Endodermal cell (in vitro differentiated cells): ENCODE results near the gene TLR9. TPM values are rescaled to one million over a fixed set of nuclear protein-coding genes. Genes with fewer than 3 reads are reported as not detected.

Experiments
- DNase-seq: peaks from one replicate; pipeline ENCODE4 v3.0.0-alpha.2; 2017
- H3K27ac ChIP-seq: 2 replicates; pipeline ENCODE4 v1.5.1; 2013; ENCODE audit warnings: mild to moderate bottlenecking, low read depth, low read length, moderate library complexity
- H3K27me3 ChIP-seq: 2 replicates; pipeline ENCODE4 v1.6.1; 2013; ENCODE audit warnings: mild to moderate bottlenecking, low read length, moderate library complexity; ENCODE audit not compliant: insufficient read depth, control insufficient read depth, poor library complexity, severe bottlenecking
- H3K36me3 ChIP-seq: 2 replicates; pipeline ENCODE4 v1.7.0; 2013; ENCODE audit warnings: mild to moderate bottlenecking, low read length, moderate library complexity; ENCODE audit not compliant: control insufficient read depth, insufficient read depth
- H3K4me1 ChIP-seq: one replicate; pipeline ENCODE4 v1.7.0; 2013; ENCODE audit warnings: low read length; ENCODE audit not compliant: control insufficient read depth, insufficient read depth
- H3K4me3 ChIP-seq: 2 replicates; pipeline ENCODE4 v1.5.1; 2013; ENCODE audit warnings: mild to moderate bottlenecking, low read length, moderate library complexity
- H3K9ac ChIP-seq: 2 replicates; pipeline ENCODE4 v1.6.1; 2013; ENCODE audit warnings: mild to moderate bottlenecking, low read length, moderate library complexity; ENCODE audit not compliant: poor library complexity, severe bottlenecking; ENCODE audit errors: extremely low read depth
- H3K9me3 ChIP-seq: 2 replicates; pipeline ENCODE4 v1.6.1; 2013; ENCODE audit warnings: mild to moderate bottlenecking, low read length, moderate library complexity; ENCODE audit not compliant: control insufficient read depth
- H3K27ac Mint-ChIP-seq: 2 replicates; pipeline ENCODE4 v1.8.0; 2020; ENCODE audit warnings: mixed read lengths
- H3K27me3 Mint-ChIP-seq: 2 replicates; pipeline ENCODE4 v1.8.0; 2021; ENCODE audit warnings: mild to moderate bottlenecking, mixed read lengths; ENCODE audit not compliant: insufficient read depth
- H3K36me3 Mint-ChIP-seq: 2 replicates; pipeline ENCODE4 v1.8.0; 2020; ENCODE audit warnings: low read depth, mixed read lengths
- H3K4me1 Mint-ChIP-seq: 2 replicates; pipeline ENCODE4 v1.8.0; 2020; ENCODE audit warnings: mixed read lengths
- H3K4me3 Mint-ChIP-seq: 2 replicates; pipeline ENCODE4 v1.8.0; 2020; ENCODE audit warnings: mild to moderate bottlenecking, moderate library complexity, mixed read lengths
- H3K9me3 Mint-ChIP-seq: 2 replicates; pipeline ENCODE4 v1.8.0; 2020; ENCODE audit warnings: mild to moderate bottlenecking, mixed read lengths
- CTCF ChIP-seq: fragments of 200-600 bp; sonication (generic); conservative IDR thresholded peaks from 2 replicates; pipeline ENCODE4 v1.5.0; 2021; ENCODE audit warnings: antibody characterized with exemption, mild to moderate bottlenecking
- WGBS, 2 experiments: methylation state at CpG; one replicate each; pipeline versions ENCODE4 v1.1.5 to v1.1.7; 2013; ENCODE audit warnings: missing lambda C conversion rate in 2 of 2, mixed read lengths in 1 of 2; ENCODE audit not compliant: insufficient coverage in 1 of 2, insufficient read length in 1 of 2; 5-methylcytosine and 5-hydroxymethylcytosine counted together
- total RNA-seq, 2 donors: library from RNA; stranded (reverse); fragmentation: NEBNext Ultra II Directional in 1 of 2; extraction: Animal tissue kit (Norgen Biotek cat#: 25700) in 1 of 2; gene quantifications; 2 replicates in 1 of 2; 3 replicates in 1 of 2; pipeline ENCODE4 v1.2.1, GENCODE V29; 2021

TLR9 gene
- total RNA-seq, 2 donors from 2014 or later, result 0.11 TPM; not detected in 1

- H3K27ac Mint-ChIP-seq, result no peak overlapping the region
- DNase-seq, result no peak
- 98 to 100% methylated on average over 9 to 10 of the region's 10 CpGs for WGBS, 2 experiments
- no peak overlapping the region for H3K9ac ChIP-seq
- H3K4me1 ChIP-seq, result no peaks in the 10 kb centered on the region
- no peak for TF ChIP-seq CTCF
- H3K9me3 ChIP-seq, result no peaks in the 10 kb centered on the region
- H3K36me3 Mint-ChIP-seq, result peaks cover 86% of the 10 kb centered on the region
- H3K4me3 ChIP-seq, result no peak overlapping the region
- H3K9me3 Mint-ChIP-seq, result no peaks in the 10 kb centered on the region
- no peak overlapping the region for H3K27ac ChIP-seq
- H3K36me3 ChIP-seq, result peaks cover 90% of the 10 kb centered on the region
- H3K27me3 Mint-ChIP-seq, result no peaks in the 10 kb centered on the region
- H3K4me1 Mint-ChIP-seq, result no peaks in the 10 kb centered on the region
- H3K27me3 ChIP-seq, result no peaks in the 10 kb centered on the region
- H3K4me3 Mint-ChIP-seq, result no peak overlapping the region
These were observed 20.9 kb downstream of the TLR9 start for GRCh38 chr3:52204337-52205073.

- Mint-ChIP-seq H3K9me3 (no peaks in the 10 kb centered on the region), H3K36me3 (peaks cover 84% of the 10 kb centered on the region), H3K4me1 (peaks cover 8% of the 10 kb centered on the region), H3K27ac (no peak overlapping the region), H3K4me3 (no peak overlapping the region), H3K27me3 (no peaks in the 10 kb centered on the region)
- no peak overlapping the region for H3K9ac ChIP-seq
- TF ChIP-seq CTCF, result no peak
- H3K4me3 ChIP-seq, result no peak overlapping the region
- H3K9me3 ChIP-seq, result no peaks in the 10 kb centered on the region
- DNase-seq, result no peak
- WGBS, 2 experiments, result 95 to 100% methylated on average over 1 of the region's 1 CpG
- peaks cover 5% of the 10 kb centered on the region for H3K4me1 ChIP-seq
- peaks cover 82% of the 10 kb centered on the region for H3K36me3 ChIP-seq
- H3K27ac ChIP-seq, result no peak overlapping the region
- no peaks in the 10 kb centered on the region for H3K27me3 ChIP-seq
These were observed 21.7 kb downstream of the TLR9 start for GRCh38 chr3:52203701-52204100.

GRCh38 chr3:52202384-52203077 is 22.9 kb downstream of the TLR9 start:
- Histone ChIP-seq H3K9ac (no peak overlapping the region), H3K4me1 (peaks cover 6% of the 10 kb centered on the region), H3K9me3 (no peaks in the 10 kb centered on the region), H3K36me3 (peaks cover 71% of the 10 kb centered on the region), H3K27ac (no peak overlapping the region), H3K27me3 (no peaks in the 10 kb centered on the region), H3K4me3 (no peak overlapping the region)
- H3K27me3 Mint-ChIP-seq, result no peaks in the 10 kb centered on the region
- no peak overlapping the region for H3K4me3 Mint-ChIP-seq
- H3K36me3 Mint-ChIP-seq, result peaks cover 72% of the 10 kb centered on the region
- no peaks in the 10 kb centered on the region for H3K9me3 Mint-ChIP-seq
- 88 to 96% methylated on average over 2 to 4 of the region's 4 CpGs for WGBS, 2 experiments
- TF ChIP-seq CTCF, result no peak
- H3K4me1 Mint-ChIP-seq, result peaks cover 12% of the 10 kb centered on the region
- no peak overlapping the region for H3K27ac Mint-ChIP-seq
- no peak for DNase-seq
